H1 (cell line): ENCODE data around the gene IFT27. TPM values are rescaled to one million over a fixed set of nuclear protein-coding genes. Genes with fewer than 3 reads are reported as not detected.

Experiments
- RAD21 ChIP-seq, 2 experiments: IDR thresholded peaks in 1 of 2; conservative IDR thresholded peaks in 1 of 2; 2 replicates each; pipeline ENCODE4 v1.6.1; 2011; ENCODE audit warnings: low read depth in 2 of 2, low read length in 2 of 2, improper control_type of control experiment in 1 of 2, inconsistent platforms in 1 of 2, mild to moderate bottlenecking in 1 of 2, moderate library complexity in 1 of 2
- polyA plus RNA-seq, 7 experiments: library from polyadenylated mRNA; depleted of rRNA in 3 of 7; stranded (reverse) in 5 of 7; unstranded in 2 of 7; fragments of >200 nt in 5 of 7; fragments of 200-250 nt in 2 of 7; gene quantifications; 1 replicate in 5 of 7; 2 replicates in 1 of 7; 4 replicates in 1 of 7; pipeline versions ENCODE4 v1.2.1 to v1.2.3, GENCODE V29; 2011 to 2013; ENCODE audit warnings: missing spikeins in 2 of 7, mixed read lengths in 2 of 7
- total RNA-seq: library from RNA; stranded (reverse); fragmentation: NEBNext Ultra II Directional; extraction: Animal tissue kit (Norgen Biotek cat#: 25700); gene quantifications from 2 replicates; pipeline ENCODE4 v1.2.1, GENCODE V29; 2021
- TF ChIP-seq, protein P1 (sequence below): fragments of 300-600 bp; sonication (generic); IDR thresholded peaks from 2 replicates; pipeline ENCODE4 v1.7.1; 2012; ENCODE audit warnings: low read length, moderate library complexity, mild to moderate bottlenecking, inconsistent platforms; ENCODE audit not compliant: insufficient replicate concordance

Gene IFT27
- total and polyA plus RNA-seq, 2 of the 8 experiments (the other 6 are each of a cell fraction or from before 2014, with no cell fraction given) = 36.4 to 46.2 TPM

DNA sequence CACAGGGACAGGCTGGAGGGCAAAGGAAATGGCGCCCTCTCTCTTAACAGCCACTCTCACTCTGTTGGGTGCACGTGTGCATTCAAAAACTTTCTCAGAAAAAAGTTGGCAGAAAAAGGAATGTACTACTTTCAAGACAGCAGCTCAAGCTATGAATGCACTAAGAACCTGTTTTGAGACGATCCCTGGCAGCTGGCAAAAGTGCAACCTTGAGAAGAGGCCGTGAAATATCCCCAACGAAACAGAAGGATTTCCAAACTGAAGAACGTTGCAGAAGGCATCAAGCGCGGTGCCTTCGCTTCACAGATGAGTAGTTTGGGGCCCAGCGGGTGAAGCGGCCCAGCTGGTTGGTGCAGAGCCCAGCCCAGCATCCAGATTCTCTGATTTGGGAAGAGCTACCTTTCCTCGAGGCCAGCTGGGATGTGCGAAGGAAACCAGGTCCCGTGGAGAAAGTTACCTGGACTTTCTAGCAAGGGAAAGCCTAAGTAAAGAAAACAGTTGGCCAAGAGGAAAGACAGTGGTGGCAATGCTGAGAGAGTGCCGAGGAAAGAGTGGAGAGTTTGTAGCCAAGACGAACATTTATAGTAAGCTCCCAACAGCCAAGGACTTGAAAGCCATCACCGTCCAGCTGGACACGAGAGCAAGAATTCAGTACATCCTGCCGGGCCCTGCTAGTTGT is 16.3 kb downstream of the IFT27 start (continued):
- TF ChIP-seq, protein P1, sequence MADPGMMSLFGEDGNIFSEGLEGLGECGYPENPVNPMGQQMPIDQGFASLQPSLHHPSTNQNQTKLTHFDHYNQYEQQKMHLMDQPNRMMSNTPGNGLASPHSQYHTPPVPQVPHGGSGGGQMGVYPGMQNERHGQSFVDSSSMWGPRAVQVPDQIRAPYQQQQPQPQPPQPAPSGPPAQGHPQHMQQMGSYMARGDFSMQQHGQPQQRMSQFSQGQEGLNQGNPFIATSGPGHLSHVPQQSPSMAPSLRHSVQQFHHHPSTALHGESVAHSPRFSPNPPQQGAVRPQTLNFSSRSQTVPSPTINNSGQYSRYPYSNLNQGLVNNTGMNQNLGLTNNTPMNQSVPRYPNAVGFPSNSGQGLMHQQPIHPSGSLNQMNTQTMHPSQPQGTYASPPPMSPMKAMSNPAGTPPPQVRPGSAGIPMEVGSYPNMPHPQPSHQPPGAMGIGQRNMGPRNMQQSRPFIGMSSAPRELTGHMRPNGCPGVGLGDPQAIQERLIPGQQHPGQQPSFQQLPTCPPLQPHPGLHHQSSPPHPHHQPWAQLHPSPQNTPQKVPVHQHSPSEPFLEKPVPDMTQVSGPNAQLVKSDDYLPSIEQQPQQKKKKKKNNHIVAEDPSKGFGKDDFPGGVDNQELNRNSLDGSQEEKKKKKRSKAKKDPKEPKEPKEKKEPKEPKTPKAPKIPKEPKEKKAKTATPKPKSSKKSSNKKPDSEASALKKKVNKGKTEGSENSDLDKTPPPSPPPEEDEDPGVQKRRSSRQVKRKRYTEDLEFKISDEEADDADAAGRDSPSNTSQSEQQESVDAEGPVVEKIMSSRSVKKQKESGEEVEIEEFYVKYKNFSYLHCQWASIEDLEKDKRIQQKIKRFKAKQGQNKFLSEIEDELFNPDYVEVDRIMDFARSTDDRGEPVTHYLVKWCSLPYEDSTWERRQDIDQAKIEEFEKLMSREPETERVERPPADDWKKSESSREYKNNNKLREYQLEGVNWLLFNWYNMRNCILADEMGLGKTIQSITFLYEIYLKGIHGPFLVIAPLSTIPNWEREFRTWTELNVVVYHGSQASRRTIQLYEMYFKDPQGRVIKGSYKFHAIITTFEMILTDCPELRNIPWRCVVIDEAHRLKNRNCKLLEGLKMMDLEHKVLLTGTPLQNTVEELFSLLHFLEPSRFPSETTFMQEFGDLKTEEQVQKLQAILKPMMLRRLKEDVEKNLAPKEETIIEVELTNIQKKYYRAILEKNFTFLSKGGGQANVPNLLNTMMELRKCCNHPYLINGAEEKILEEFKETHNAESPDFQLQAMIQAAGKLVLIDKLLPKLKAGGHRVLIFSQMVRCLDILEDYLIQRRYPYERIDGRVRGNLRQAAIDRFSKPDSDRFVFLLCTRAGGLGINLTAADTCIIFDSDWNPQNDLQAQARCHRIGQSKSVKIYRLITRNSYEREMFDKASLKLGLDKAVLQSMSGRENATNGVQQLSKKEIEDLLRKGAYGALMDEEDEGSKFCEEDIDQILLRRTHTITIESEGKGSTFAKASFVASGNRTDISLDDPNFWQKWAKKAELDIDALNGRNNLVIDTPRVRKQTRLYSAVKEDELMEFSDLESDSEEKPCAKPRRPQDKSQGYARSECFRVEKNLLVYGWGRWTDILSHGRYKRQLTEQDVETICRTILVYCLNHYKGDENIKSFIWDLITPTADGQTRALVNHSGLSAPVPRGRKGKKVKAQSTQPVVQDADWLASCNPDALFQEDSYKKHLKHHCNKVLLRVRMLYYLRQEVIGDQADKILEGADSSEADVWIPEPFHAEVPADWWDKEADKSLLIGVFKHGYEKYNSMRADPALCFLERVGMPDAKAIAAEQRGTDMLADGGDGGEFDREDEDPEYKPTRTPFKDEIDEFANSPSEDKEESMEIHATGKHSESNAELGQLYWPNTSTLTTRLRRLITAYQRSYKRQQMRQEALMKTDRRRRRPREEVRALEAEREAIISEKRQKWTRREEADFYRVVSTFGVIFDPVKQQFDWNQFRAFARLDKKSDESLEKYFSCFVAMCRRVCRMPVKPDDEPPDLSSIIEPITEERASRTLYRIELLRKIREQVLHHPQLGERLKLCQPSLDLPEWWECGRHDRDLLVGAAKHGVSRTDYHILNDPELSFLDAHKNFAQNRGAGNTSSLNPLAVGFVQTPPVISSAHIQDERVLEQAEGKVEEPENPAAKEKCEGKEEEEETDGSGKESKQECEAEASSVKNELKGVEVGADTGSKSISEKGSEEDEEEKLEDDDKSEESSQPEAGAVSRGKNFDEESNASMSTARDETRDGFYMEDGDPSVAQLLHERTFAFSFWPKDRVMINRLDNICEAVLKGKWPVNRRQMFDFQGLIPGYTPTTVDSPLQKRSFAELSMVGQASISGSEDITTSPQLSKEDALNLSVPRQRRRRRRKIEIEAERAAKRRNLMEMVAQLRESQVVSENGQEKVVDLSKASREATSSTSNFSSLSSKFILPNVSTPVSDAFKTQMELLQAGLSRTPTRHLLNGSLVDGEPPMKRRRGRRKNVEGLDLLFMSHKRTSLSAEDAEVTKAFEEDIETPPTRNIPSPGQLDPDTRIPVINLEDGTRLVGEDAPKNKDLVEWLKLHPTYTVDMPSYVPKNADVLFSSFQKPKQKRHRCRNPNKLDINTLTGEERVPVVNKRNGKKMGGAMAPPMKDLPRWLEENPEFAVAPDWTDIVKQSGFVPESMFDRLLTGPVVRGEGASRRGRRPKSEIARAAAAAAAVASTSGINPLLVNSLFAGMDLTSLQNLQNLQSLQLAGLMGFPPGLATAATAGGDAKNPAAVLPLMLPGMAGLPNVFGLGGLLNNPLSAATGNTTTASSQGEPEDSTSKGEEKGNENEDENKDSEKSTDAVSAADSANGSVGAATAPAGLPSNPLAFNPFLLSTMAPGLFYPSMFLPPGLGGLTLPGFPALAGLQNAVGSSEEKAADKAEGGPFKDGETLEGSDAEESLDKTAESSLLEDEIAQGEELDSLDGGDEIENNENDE = no peak
- TF ChIP-seq RAD21 (IDR thresholded peaks at IDR 0.05 in 1 of 2, conservative IDR thresholded peaks at IDR 0.05 in 1 of 2; ENCODE audit: low read depth in 2 of 2, low read length in 2 of 2) = 0 out of 4 replicates have a peak, but pooled peaks of 1 of the 2 experiments have one; percentile 0
